CD14-positive monocyte (primary cell): ENCODE results near the gene ASIC2. TPM values are rescaled to one million over a fixed set of nuclear protein-coding genes. Genes with fewer than 3 reads are reported as not detected.

Source experiments
- DNase-seq, 3 donors: peaks; one replicate each; pipeline ENCODE4 v3.0.0-alpha.2; 2011 to 2022
- H2AFZ ChIP-seq: 2 replicates; pipeline ENCODE4 v1.6.0; 2012; ENCODE audit warnings: mild to moderate bottlenecking, low read depth, low read length, inconsistent platforms; ENCODE audit not compliant: insufficient read depth, poor library complexity, severe bottlenecking
- H3K27ac ChIP-seq, 2 donors: 1 replicate in 1 of 2; 2 replicates in 1 of 2; pipeline ENCODE4 v1.5.1; 2012 to 2013; ENCODE audit warnings: low read length in 2 of 2, control low read depth in 1 of 2, inconsistent platforms in 1 of 2, low read depth in 1 of 2, mild to moderate bottlenecking in 1 of 2
- H3K27me3 ChIP-seq, 2 donors: one replicate each; pipeline versions ENCODE4 v1.6.0 to v1.6.1; 2011 to 2013; ENCODE audit warnings: low read length in 2 of 2; ENCODE audit not compliant: control insufficient read depth in 2 of 2, insufficient read depth in 2 of 2
- H3K36me3 ChIP-seq, 2 donors: replicated peaks in 1 of 2; 1 replicate in 1 of 2; 2 replicates in 1 of 2; pipeline versions ENCODE4 v1.5.1 to v1.6.1; 2012 to 2013; ENCODE audit warnings: low read length in 2 of 2, control low read depth in 1 of 2, inconsistent platforms in 1 of 2, mild to moderate bottlenecking in 1 of 2; ENCODE audit not compliant: insufficient read depth in 2 of 2, control insufficient read depth in 1 of 2
- H3K4me1 ChIP-seq, 2 donors: 1 replicate in 1 of 2; 2 replicates in 1 of 2; pipeline versions ENCODE4 v1.5.1 to v1.6.1; 2012 to 2013; ENCODE audit warnings: low read length in 2 of 2, control low read depth in 1 of 2, inconsistent platforms in 1 of 2, mild to moderate bottlenecking in 1 of 2, moderate library complexity in 1 of 2; ENCODE audit not compliant: insufficient read depth in 2 of 2, control insufficient read depth in 1 of 2
- H3K4me2 ChIP-seq: replicated peaks from 2 replicates; pipeline ENCODE3; 2012; ENCODE audit warnings: low read length, moderate library complexity, mild to moderate bottlenecking; ENCODE audit not compliant: poor library complexity, severe bottlenecking; ENCODE audit errors: extremely low read depth
- H3K4me3 ChIP-seq, 3 experiments: fragments of 200-600 bp in 1 of 3; sonication (generic) in 1 of 3; replicated peaks in 1 of 3; 1 replicate in 2 of 3; 2 replicates in 1 of 3; pipeline ENCODE4 v1.5.1; 2011 to 2013; ENCODE audit warnings: low read length in 3 of 3, mild to moderate bottlenecking in 3 of 3, control low read depth in 2 of 3, low read depth in 2 of 3, inconsistent platforms in 1 of 3, moderate library complexity in 1 of 3
- H3K79me2 ChIP-seq: 2 replicates; pipeline ENCODE4 v1.6.0; 2012; ENCODE audit warnings: mild to moderate bottlenecking, control low read depth, inconsistent platforms, low read length, moderate library complexity; ENCODE audit not compliant: insufficient read depth
- H3K9ac ChIP-seq: 2 replicates; pipeline ENCODE4 v1.6.0; 2017; ENCODE audit warnings: low read length, mild to moderate bottlenecking; ENCODE audit not compliant: insufficient read depth, poor library complexity, severe bottlenecking
- H3K9me3 ChIP-seq, 2 donors: replicated peaks in 1 of 2; 1 replicate in 1 of 2; 2 replicates in 1 of 2; pipeline versions ENCODE4 v1.5.1 to v1.6.1; 2012 to 2013; ENCODE audit warnings: low read length in 2 of 2, control low read depth in 1 of 2; ENCODE audit not compliant: control insufficient read depth in 1 of 2, insufficient read depth in 1 of 2
- H4K20me1 ChIP-seq: 2 replicates; pipeline ENCODE4 v1.6.0; 2012; ENCODE audit warnings: mild to moderate bottlenecking, low read length, control low read depth, moderate library complexity; ENCODE audit not compliant: insufficient read depth
- H3K27ac Mint-ChIP-seq, 7 donors: one replicate each; pipeline ENCODE4 v1.8.0; 2020; ENCODE audit warnings: mild to moderate bottlenecking in 7 of 7, mixed read lengths in 7 of 7, moderate library complexity in 6 of 7, inconsistent platforms in 2 of 7
- H3K27me3 Mint-ChIP-seq, 3 donors: one replicate each; pipeline ENCODE4 v1.8.0; 2021 to 2022; ENCODE audit warnings: low read depth in 3 of 3, mild to moderate bottlenecking in 3 of 3, mixed read lengths in 3 of 3, moderate library complexity in 3 of 3, inconsistent platforms in 1 of 3
- H3K36me3 Mint-ChIP-seq, 2 donors: one replicate each; pipeline ENCODE4 v1.8.0; 2020; ENCODE audit warnings: mixed read lengths in 2 of 2, inconsistent platforms in 1 of 2, mild to moderate bottlenecking in 1 of 2
- H3K4me1 Mint-ChIP-seq: one replicate; pipeline ENCODE4 v1.8.0; 2020; ENCODE audit warnings: mild to moderate bottlenecking, mixed read lengths
- H3K4me3 Mint-ChIP-seq, 2 donors: one replicate each; pipeline ENCODE4 v1.8.0; 2020; ENCODE audit warnings: mild to moderate bottlenecking in 2 of 2, mixed read lengths in 2 of 2, moderate library complexity in 1 of 2
- H3K9me3 Mint-ChIP-seq, 7 donors: one replicate each; pipeline ENCODE4 v1.8.0; 2020 to 2022; ENCODE audit warnings: mixed read lengths in 7 of 7, mild to moderate bottlenecking in 6 of 7, moderate library complexity in 6 of 7, inconsistent platforms in 2 of 7
- WGBS: methylation state at CpG from one replicate; pipeline ENCODE4 v1.1.5; 2013; ENCODE audit warnings: missing lambda C conversion rate; ENCODE audit not compliant: insufficient coverage; 5-methylcytosine and 5-hydroxymethylcytosine counted together
- intact Hi-C, 2 donors: fragments of 100-400 bp; cut with micrococcal nuclease; formaldehyde crosslinking; loops; one replicate each; pipeline versions ENCODE4 v1.15.0 to v1.15.1; 2023
- polyA plus RNA-seq, 3 donors: library from polyadenylated mRNA; depleted of rRNA in 1 of 3; unstranded in 2 of 3; stranded (reverse) in 1 of 3; fragments of 300-500 nt in 2 of 3; fragments of >200 nt in 1 of 3; fragmentation: Illumina TruSeq in 2 of 3; gene quantifications; 1 replicate in 2 of 3; 2 replicates in 1 of 3; pipeline ENCODE4 v1.2.3, GENCODE V29; 2012 to 2021
- TF ChIP-seq, protein P1 (sequence below): fragments of 200-600 bp; IDR thresholded peaks from one replicate; pipeline ENCODE4 v1.8.0; 2022; ENCODE audit warnings: antibody characterized with exemption, mild to moderate bottlenecking

ASIC2 gene
- polyA plus RNA-seq, 3 donors, result not detected

DNA sequence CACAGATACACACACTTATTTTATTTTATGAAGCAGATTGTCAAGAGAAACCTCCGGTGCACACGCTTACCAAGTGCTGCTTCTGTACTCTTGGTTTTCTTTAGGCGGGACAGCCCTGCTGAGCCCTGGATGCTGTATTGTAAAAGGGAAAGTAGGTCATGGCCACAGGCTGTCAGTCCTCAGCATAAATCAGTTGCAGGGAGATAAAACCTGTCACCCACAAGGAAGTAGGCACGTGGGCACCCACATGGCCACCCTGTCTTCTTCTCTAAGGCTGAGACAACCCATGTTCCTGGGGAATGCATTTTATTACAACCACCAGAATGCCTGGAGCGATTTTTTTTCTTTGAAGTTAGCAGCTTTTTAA is 59.3 kb downstream of the ASIC2 start:
- no peaks in the 10 kb centered on the region for H3K4me1 Mint-ChIP-seq
- DNase-seq, result no peak
- peaks cover 0 to 2% (median 0%) of the 10 kb centered on the region in 7 donors for H3K9me3 Mint-ChIP-seq
- H3K4me3 ChIP-seq, result no peak overlapping the region
- H3K4me2 ChIP-seq, result no peak overlapping the region
- H3K79me2 ChIP-seq, result no peaks in the 10 kb centered on the region
- H3K27ac Mint-ChIP-seq, result no peak overlapping the region
- no peaks in the 10 kb centered on the region for H3K4me1 ChIP-seq
- no peaks in the 10 kb centered on the region for H3K36me3 Mint-ChIP-seq
- H3K4me3 Mint-ChIP-seq, result no peak overlapping the region
- H3K36me3 ChIP-seq, result no peaks in the 10 kb centered on the region
- no peaks in the 10 kb centered on the region for H4K20me1 ChIP-seq
- whole genome bisulfite sequencing, result 82% methylated on average over 2 of the region's 5 CpGs
- no peaks in the 10 kb centered on the region for H3K27me3 ChIP-seq
- H3K27me3 Mint-ChIP-seq, result peaks cover 1 to 6% (median 6%) of the 10 kb centered on the region in 3 donors
- intact Hi-C loops, result no loop called here
- H2AFZ ChIP-seq, result no peak overlapping the region
- H3K9me3 ChIP-seq, result no peaks in the 10 kb centered on the region
- TF ChIP-seq, protein P1, sequence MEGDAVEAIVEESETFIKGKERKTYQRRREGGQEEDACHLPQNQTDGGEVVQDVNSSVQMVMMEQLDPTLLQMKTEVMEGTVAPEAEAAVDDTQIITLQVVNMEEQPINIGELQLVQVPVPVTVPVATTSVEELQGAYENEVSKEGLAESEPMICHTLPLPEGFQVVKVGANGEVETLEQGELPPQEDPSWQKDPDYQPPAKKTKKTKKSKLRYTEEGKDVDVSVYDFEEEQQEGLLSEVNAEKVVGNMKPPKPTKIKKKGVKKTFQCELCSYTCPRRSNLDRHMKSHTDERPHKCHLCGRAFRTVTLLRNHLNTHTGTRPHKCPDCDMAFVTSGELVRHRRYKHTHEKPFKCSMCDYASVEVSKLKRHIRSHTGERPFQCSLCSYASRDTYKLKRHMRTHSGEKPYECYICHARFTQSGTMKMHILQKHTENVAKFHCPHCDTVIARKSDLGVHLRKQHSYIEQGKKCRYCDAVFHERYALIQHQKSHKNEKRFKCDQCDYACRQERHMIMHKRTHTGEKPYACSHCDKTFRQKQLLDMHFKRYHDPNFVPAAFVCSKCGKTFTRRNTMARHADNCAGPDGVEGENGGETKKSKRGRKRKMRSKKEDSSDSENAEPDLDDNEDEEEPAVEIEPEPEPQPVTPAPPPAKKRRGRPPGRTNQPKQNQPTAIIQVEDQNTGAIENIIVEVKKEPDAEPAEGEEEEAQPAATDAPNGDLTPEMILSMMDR, result no peak
- H3K9ac ChIP-seq, result no peak overlapping the region
- no peak overlapping the region for H3K27ac ChIP-seq

DNA sequence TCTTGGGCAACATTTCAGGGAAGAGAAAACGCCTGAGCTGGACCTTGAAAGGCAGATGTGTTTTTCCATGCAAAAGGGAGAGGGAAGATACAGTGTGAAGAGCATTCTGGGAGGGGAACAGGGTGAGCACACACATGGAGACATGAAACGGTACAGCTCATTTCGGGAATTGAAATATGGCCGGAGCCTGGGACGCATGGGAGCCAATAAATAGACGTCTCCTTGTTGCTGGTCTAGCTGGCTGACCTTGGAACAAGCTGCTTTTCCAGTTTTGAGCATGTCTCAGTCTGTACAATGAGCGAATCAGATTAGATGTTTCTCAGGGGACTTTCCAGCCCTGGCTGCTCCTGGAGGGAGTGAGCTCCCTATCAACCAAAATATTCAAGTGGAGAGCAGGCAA is 63.6 kb downstream of the ASIC2 start:
- no peak for DNase-seq
- 90% methylated on average over 7 of the region's 7 CpGs for WGBS
- H3K4me1 ChIP-seq, result no peaks in the 10 kb centered on the region
- no peaks in the 10 kb centered on the region for H3K4me1 Mint-ChIP-seq
- intact Hi-C loops, result no loop called here
- no peak overlapping the region for H3K4me3 ChIP-seq
- H3K36me3 Mint-ChIP-seq, result no peaks in the 10 kb centered on the region
- TF ChIP-seq, protein P1, result no peak
- H3K27me3 Mint-ChIP-seq, result peaks cover 1 to 5% (median 4%) of the 10 kb centered on the region in 3 donors
- no peaks in the 10 kb centered on the region for H3K36me3 ChIP-seq
- H3K9me3 Mint-ChIP-seq, result peaks cover 0 to 2% (median 0%) of the 10 kb centered on the region in 7 donors
- no peak overlapping the region for H3K9ac ChIP-seq
- H2AFZ ChIP-seq, result no peak overlapping the region
- H4K20me1 ChIP-seq, result no peaks in the 10 kb centered on the region
- H3K9me3 ChIP-seq, result no peaks in the 10 kb centered on the region
- H3K27ac Mint-ChIP-seq, result no peak overlapping the region
- H3K27ac ChIP-seq, result no peak overlapping the region
- no peaks in the 10 kb centered on the region for H3K79me2 ChIP-seq
- H3K4me2 ChIP-seq, result no peak overlapping the region
- H3K27me3 ChIP-seq, result no peaks in the 10 kb centered on the region
- H3K4me3 Mint-ChIP-seq, result no peak overlapping the region
